Measurements from ENCODE around the gene MYO1D.

MYO1D gene

DNA sequence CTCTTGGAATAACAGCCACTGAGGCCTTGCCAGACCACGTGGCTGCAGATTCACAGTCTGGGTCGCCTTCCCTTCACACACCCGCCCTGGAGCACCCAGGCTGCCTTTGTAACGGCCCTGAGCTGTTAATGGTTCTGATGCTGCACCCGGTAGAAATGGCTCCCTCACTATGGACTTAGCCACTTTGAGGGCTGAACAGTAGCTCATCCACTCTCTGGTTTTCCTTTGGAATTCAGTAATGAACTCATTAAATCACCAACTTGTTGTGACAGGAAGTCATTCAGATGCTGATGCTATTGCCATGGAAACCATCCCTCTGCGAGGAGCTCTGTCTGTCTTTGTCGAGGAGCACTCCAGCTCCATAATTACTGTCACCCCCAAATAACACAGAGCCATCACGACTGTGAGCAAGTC lies 330.9 kb downstream of the MYO1D start:
- no peak overlapping the region for H3K4me3 ChIP-seq (replicated peaks; ENCODE audit: low read depth, low read length)
- TF ChIP-seq, protein P1, sequence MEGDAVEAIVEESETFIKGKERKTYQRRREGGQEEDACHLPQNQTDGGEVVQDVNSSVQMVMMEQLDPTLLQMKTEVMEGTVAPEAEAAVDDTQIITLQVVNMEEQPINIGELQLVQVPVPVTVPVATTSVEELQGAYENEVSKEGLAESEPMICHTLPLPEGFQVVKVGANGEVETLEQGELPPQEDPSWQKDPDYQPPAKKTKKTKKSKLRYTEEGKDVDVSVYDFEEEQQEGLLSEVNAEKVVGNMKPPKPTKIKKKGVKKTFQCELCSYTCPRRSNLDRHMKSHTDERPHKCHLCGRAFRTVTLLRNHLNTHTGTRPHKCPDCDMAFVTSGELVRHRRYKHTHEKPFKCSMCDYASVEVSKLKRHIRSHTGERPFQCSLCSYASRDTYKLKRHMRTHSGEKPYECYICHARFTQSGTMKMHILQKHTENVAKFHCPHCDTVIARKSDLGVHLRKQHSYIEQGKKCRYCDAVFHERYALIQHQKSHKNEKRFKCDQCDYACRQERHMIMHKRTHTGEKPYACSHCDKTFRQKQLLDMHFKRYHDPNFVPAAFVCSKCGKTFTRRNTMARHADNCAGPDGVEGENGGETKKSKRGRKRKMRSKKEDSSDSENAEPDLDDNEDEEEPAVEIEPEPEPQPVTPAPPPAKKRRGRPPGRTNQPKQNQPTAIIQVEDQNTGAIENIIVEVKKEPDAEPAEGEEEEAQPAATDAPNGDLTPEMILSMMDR (IDR thresholded peaks at IDR 0.05; ENCODE audit: low read depth, low read length, missing control alignments): no peak
- no peak for DNase-seq (ENCODE audit: extremely low read depth, low read depth)

DNA sequence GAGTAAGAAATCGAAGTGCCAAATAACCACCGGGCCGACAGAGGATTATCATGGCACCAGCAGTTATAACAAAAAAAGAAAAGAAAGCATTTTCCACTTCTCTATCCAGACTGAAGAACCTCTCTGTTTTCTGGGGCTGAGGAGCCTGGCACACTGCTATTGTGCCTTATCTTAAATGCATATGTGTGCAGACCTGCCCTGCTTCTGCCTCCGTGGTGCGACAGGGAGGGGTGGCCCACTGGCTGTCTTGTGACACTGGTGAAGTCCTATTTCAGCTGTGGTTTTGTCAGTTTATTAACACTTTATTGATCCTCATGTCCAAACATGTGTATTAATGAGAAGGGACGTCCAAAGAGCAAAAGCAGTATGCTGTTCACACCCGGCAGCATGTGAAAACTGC lies 334.7 kb downstream of the MYO1D start:
- TF ChIP-seq, protein P1 (IDR thresholded peaks at IDR 0.05; ENCODE audit: low read depth, low read length, missing control alignments): no peak
- no peak overlapping the region for H3K4me3 ChIP-seq (replicated peaks; ENCODE audit: low read depth, low read length)
- DNase-seq (ENCODE audit: extremely low read depth, low read depth): no peak

DNA sequence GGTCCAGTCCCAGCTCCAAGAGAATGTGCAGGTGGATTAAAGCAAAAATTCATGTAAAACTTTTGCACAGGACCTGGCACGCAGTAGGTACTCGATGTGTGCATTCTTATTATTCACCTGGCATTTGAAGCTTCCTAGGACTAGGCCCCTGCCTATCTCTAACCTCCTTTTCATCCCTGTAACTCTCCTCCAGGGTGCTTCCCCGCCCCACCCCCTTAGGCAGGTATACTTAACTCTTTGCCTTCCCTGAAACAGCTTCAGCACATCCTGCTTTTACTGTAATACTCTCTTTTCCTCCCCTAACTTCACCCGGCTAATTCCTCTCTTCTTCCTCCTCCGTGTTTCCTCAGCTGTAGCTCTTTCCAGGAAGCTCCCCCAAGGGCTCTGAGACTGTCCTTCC lies 335.3 kb downstream of the MYO1D start:
- H3K4me3 ChIP-seq (replicated peaks; ENCODE audit: low read depth, low read length): no peak overlapping the region
- TF ChIP-seq, protein P1 (IDR thresholded peaks at IDR 0.05; ENCODE audit: low read depth, low read length, missing control alignments): no peak
- no peak for DNase-seq (ENCODE audit: extremely low read depth, low read depth)

DNA sequence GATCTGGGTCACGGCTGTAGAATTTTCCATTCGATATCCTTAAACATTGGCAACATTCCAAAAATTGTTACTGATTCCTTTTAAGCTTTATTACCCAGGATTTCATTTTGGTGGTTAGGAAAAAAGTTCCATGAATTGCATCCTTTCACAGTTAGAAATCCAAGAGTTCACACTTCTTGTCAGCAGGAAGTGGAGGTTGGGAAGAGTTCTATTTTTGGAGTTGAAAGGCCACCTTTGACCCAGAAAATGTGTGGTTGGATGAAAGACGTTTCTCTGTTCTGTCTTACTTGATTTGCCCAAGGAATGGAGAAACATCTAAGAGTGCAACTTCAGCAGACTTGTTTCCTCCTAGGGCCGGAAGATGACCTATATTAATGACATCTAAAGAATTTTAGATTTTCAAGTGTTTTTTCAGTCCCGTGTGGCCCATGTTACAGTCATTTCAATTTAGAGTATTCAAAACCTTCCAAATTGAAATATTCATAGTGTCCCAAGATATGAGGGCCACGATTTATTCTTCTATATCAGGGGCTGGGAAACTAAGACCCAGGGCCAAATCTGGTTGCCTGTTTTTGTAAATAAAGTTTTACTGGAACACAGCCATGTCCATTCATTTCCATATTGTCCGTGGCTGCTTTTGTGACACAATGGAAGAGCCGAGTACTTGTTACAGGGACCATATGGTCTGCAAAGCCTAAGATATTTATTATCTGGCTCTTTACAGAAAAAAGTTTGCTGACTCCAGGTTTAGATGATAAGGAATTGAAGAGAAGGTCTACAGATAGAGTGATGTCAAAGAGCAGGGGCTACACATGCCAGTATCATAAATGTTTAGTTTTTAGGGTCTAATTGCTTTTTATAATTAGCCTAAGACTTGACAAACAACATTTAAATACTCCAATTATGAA lies 339.9 kb downstream of the MYO1D start:
- no peak for DNase-seq (ENCODE audit: extremely low read depth, low read depth)
- no peak overlapping the region for H3K4me3 ChIP-seq (replicated peaks; ENCODE audit: low read depth, low read length)
- TF ChIP-seq, protein P1 (IDR thresholded peaks at IDR 0.05; ENCODE audit: low read depth, low read length, missing control alignments): no peak

DNA sequence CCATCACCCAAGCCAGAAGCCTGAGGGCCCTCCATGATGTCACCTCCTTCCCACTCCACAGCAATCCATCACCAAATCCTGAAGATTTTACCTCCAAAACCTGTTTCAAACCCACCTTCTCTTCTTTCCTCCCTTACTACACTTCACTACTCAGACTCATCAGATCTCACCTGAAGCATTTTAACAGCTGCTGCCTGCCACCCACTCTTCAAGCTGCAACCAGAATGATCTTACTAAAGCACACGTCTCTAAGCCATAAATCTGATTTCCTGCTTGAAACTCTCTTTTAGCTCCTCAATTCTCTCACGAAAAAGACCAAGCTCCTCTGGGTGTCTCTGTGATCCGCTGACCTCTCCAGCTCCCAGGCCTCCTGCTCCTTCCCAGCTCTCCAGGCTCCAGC lies 343.6 kb downstream of the MYO1D start:
- DNase-seq (ENCODE audit: extremely low read depth, low read depth): no peak
- TF ChIP-seq, protein P1 (IDR thresholded peaks at IDR 0.05; ENCODE audit: low read depth, low read length, missing control alignments): no peak

DNA sequence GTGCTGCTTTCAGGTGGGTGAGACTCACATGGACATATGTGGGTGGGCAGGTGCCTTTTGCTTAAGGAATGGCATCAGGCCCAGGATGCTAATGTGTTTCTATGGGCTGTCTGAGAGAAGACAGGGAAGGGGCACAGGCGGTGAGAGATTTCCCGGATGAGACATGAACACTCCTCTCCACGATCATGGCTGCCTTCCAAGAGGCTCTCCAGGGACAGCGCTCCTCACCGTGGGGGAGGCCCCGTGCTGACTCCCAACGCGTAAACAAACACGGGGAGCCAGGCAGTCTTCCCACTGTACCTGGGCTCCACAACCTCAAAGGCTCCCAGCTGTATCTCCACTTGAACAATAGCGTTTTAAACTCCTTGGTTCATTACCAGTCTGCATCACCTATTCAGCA lies 347.3 kb downstream of the MYO1D start:
- no peak for DNase-seq (ENCODE audit: extremely low read depth, low read depth)
- no peak overlapping the region for H3K4me3 ChIP-seq (replicated peaks; ENCODE audit: low read depth, low read length)
- TF ChIP-seq, protein P1 (IDR thresholded peaks at IDR 0.05; ENCODE audit: low read depth, low read length, missing control alignments): no peak

More for the DNA sequence above, 343.6 kb downstream of the MYO1D start:
- H3K4me3 ChIP-seq (replicated peaks; ENCODE audit: low read depth, low read length): no peak overlapping the region
